ENCODE data around the gene RFX7.

GRCh38 chr15:56058986-56059385 lies 184.7 kb downstream of the RFX7 start:
- TF ChIP-seq, protein P1, sequence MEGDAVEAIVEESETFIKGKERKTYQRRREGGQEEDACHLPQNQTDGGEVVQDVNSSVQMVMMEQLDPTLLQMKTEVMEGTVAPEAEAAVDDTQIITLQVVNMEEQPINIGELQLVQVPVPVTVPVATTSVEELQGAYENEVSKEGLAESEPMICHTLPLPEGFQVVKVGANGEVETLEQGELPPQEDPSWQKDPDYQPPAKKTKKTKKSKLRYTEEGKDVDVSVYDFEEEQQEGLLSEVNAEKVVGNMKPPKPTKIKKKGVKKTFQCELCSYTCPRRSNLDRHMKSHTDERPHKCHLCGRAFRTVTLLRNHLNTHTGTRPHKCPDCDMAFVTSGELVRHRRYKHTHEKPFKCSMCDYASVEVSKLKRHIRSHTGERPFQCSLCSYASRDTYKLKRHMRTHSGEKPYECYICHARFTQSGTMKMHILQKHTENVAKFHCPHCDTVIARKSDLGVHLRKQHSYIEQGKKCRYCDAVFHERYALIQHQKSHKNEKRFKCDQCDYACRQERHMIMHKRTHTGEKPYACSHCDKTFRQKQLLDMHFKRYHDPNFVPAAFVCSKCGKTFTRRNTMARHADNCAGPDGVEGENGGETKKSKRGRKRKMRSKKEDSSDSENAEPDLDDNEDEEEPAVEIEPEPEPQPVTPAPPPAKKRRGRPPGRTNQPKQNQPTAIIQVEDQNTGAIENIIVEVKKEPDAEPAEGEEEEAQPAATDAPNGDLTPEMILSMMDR (conservative IDR thresholded peaks at IDR 0.05; ENCODE audit: low read length), result no peak
- TF ChIP-seq EZH2phosphoT487 (IDR thresholded peaks at IDR 0.05; ENCODE audit: borderline replicate concordance), result no peak

All from Loucy (cell line).